Large intestine (tissue), 3 donors: ENCODE data around the gene AUH. TPM values are rescaled to one million over a fixed set of nuclear protein-coding genes. Genes with fewer than 3 reads are reported as not detected.

Source experiments
- DNase-seq, 2 donors: peaks; one replicate each; pipeline versions ENCODE4 v3.0.0 to v3.0.0-alpha.2; 2013
- H3K27ac ChIP-seq: one replicate; pipeline ENCODE4 v1.5.1; 2013; ENCODE audit warnings: low read length
- H3K27me3 ChIP-seq: 2 replicates; pipeline ENCODE4 v1.6.1; 2013; ENCODE audit warnings: low read length; ENCODE audit not compliant: control insufficient read depth, insufficient read depth
- H3K36me3 ChIP-seq: 2 replicates; pipeline ENCODE4 v1.6.1; 2013; ENCODE audit warnings: low read length; ENCODE audit not compliant: control insufficient read depth, insufficient read depth
- H3K4me1 ChIP-seq: one replicate; pipeline ENCODE4 v1.6.1; 2013; ENCODE audit warnings: low read length; ENCODE audit not compliant: control insufficient read depth, insufficient read depth
- H3K4me3 ChIP-seq: one replicate; pipeline ENCODE4 v1.5.1; 2013; ENCODE audit warnings: low read length
- H3K9me3 ChIP-seq: one replicate; pipeline ENCODE4 v1.6.1; 2013; ENCODE audit warnings: mild to moderate bottlenecking, low read depth, low read length, moderate library complexity; ENCODE audit not compliant: control insufficient read depth
- whole genome bisulfite sequencing: methylation state at CpG from one replicate; pipeline ENCODE4 v1.1.5; 2013; ENCODE audit warnings: low lambda C conversion rate; ENCODE audit not compliant: insufficient coverage; 5-methylcytosine and 5-hydroxymethylcytosine counted together
- polyA plus RNA-seq: library from polyadenylated mRNA; unstranded; fragments of 120-200 nt; gene quantifications from one replicate; pipeline ENCODE4 v1.2.1, GENCODE V29; 2013

Gene AUH
- polyA plus RNA-seq, 1 donor, result 29.6 TPM

DNA sequence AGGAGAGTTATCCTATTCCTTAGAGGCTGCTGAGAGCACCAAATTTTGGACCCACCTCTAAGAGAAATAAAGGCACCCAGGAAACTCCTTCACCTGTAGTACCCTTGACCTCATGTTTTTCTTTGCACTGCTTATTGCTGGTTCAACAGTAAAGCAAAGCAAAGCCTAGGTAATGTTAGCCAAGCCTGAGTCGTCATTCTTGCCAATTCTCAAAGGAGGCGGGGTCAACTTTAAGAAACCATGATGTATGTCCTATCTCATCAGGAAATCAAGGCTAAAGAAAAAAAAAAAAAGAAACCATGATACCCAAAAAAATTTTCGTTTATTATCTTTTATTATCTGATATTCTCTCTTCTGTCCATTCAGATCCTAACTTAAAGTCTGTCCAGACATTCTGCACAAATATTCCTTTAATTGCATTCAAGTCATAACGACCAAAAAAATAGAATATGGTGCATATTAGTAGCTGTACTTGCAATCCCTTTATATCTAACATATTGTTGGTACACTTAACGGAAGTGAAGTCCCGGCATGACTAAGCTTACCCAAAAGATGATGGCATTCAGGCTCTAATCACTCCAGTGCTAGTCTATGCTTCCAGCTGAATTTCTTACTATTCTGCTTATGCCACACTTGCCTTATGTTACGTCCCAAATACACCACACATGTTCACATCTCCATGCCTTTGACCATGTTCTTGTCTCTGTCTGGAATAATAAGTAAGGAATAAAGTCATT lies 1.8 kb downstream of the AUH start:
- peak overlapping the region; percentile 81 for H3K4me3 ChIP-seq
- H3K4me1 ChIP-seq, result peaks cover 8% of the 10 kb centered on the region
- DNase-seq, result peak in 1 of 2 donors; percentile 13
- WGBS, result 71% methylated on average over 1 of the region's 7 CpGs
- no peaks in the 10 kb centered on the region for H3K27me3 ChIP-seq
- H3K27ac ChIP-seq, result peak overlapping the region; percentile 74
- no peaks in the 10 kb centered on the region for H3K9me3 ChIP-seq
- H3K36me3 ChIP-seq, result peaks cover 5% of the 10 kb centered on the region

GRCh38 chr9:91359083-91359482 lies 2.6 kb downstream of the AUH start:
- no peak overlapping the region for H3K27ac ChIP-seq
- DNase-seq, result no peak
- H3K4me1 ChIP-seq, result peaks cover 8% of the 10 kb centered on the region
- peaks cover 5% of the 10 kb centered on the region for H3K36me3 ChIP-seq
- WGBS, result 90% methylated on average over 1 of the region's 2 CpGs
- no peaks in the 10 kb centered on the region for H3K9me3 ChIP-seq
- H3K4me3 ChIP-seq, result no peak overlapping the region
- H3K27me3 ChIP-seq, result no peaks in the 10 kb centered on the region

DNA sequence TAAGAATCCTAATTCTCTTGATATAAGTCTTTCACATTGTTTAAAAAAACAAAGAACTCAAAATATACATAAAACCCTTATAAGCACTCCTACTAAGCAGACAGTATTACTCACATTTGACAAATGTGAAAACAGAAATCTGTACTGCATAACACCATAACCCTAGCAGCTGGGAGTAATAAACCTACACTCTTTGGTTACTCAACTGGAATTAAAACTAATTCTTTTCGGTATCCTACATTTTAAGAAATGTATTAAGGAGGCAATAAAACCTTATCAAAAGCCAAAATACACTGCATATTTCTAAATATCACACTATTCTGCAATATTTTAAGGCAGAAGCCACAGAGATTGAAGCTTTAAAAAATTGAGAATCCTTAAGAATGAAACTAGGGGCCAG lies 6.8 kb downstream of the AUH start:
- no peak for DNase-seq
- peaks cover 16% of the 10 kb centered on the region for H3K36me3 ChIP-seq

DNA sequence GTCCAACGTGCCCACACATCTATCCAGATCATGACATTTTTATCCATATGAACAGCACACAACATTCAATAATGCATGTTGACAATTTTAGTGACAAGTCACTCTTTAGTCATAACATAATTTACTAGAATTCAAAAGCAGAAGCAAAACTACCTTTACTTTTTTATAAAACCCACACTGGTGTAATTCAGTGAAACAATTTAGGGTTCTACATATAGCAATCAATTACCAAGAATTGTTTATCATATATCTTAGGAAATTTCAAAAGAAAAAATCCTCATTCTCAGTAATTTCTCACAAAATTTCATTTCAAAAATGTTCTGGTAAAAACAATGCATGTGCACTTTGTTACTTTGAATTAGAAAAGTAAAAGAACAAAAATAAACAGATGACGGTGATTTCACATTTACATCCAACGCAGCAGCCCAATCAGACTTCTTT lies 12.6 kb downstream of the AUH start:
- WGBS, result 100% methylated on average over 2 of the region's 3 CpGs
- Histone ChIP-seq H3K4me1 (no peaks in the 10 kb centered on the region), H3K27ac (no peak overlapping the region), H3K36me3 (peaks cover 17% of the 10 kb centered on the region), H3K4me3 (no peak overlapping the region), H3K27me3 (no peaks in the 10 kb centered on the region), H3K9me3 (no peaks in the 10 kb centered on the region)
- DNase-seq, result no peak

More for the DNA sequence above, 6.8 kb downstream of the AUH start:
- Histone ChIP-seq H3K9me3 (no peaks in the 10 kb centered on the region), H3K27me3 (no peaks in the 10 kb centered on the region), H3K4me1 (peaks cover 4% of the 10 kb centered on the region), H3K4me3 (no peak overlapping the region), H3K27ac (no peak overlapping the region)
- WGBS, result no CpG with 5 or more reads among the region's 1 CpG

GRCh38 chr9:91348191-91348807 lies 13.4 kb downstream of the AUH start:
- Histone ChIP-seq H3K4me3 (no peak overlapping the region), H3K9me3 (no peaks in the 10 kb centered on the region), H3K4me1 (no peaks in the 10 kb centered on the region), H3K27me3 (no peaks in the 10 kb centered on the region), H3K36me3 (peaks cover 17% of the 10 kb centered on the region), H3K27ac (no peak overlapping the region)
- no peak for DNase-seq
- WGBS, result 92% methylated on average over 2 of the region's 6 CpGs

DNA sequence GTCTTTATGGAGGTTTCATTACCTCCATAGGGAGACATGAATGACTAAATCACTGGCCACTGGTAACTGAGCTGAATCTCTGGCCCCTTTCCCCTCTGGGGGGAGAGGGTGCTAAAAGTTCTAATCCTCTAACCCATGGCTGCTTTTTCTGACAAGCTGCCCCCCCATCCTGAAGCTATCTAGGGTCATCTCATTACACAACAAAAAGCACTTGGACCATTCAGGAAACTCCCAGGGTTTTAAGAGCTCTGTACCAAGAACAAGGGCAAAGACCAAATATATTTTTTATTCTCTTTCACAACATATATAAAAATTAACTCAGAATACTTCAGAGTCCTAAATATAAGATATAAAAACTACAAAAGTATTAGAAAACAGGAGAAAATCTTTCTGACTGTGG lies 14.3 kb downstream of the AUH start:
- Histone ChIP-seq H3K27ac (no peak overlapping the region), H3K36me3 (peaks cover 21% of the 10 kb centered on the region), H3K4me1 (no peaks in the 10 kb centered on the region), H3K9me3 (no peaks in the 10 kb centered on the region), H3K27me3 (no peaks in the 10 kb centered on the region), H3K4me3 (no peak overlapping the region)
- DNase-seq, result no peak

- DNase-seq, result no peak
- peaks cover 24% of the 10 kb centered on the region for H3K36me3 ChIP-seq
- no CpG with 5 or more reads among the region's 1 CpG for WGBS
Observed at GRCh38 chr9:91346644-91347043, 15.1 kb downstream of the AUH start.

GRCh38 chr9:91345978-91346377 lies 15.7 kb downstream of the AUH start:
- WGBS, result 100% methylated on average over 2 of the region's 4 CpGs
- Histone ChIP-seq H3K4me1 (no peaks in the 10 kb centered on the region), H3K27ac (no peak overlapping the region), H3K36me3 (peaks cover 23% of the 10 kb centered on the region), H3K9me3 (no peaks in the 10 kb centered on the region), H3K27me3 (no peaks in the 10 kb centered on the region), H3K4me3 (no peak overlapping the region)
- no peak for DNase-seq

More at GRCh38 chr9:91346644-91347043, 15.1 kb downstream of the AUH start:
- no peak overlapping the region for H3K27ac ChIP-seq
- H3K9me3 ChIP-seq, result no peaks in the 10 kb centered on the region
- H3K4me3 ChIP-seq, result no peak overlapping the region
- no peaks in the 10 kb centered on the region for H3K4me1 ChIP-seq
- H3K27me3 ChIP-seq, result no peaks in the 10 kb centered on the region

- DNase-seq, result peak in 1 of 2 donors; percentile 32
- no peak overlapping the region for H3K27ac ChIP-seq
- WGBS, result no CpG with 5 or more reads among the region's 3 CpGs
Observed at GRCh38 chr9:91342575-91342974, 19.1 kb downstream of the AUH start.

DNA sequence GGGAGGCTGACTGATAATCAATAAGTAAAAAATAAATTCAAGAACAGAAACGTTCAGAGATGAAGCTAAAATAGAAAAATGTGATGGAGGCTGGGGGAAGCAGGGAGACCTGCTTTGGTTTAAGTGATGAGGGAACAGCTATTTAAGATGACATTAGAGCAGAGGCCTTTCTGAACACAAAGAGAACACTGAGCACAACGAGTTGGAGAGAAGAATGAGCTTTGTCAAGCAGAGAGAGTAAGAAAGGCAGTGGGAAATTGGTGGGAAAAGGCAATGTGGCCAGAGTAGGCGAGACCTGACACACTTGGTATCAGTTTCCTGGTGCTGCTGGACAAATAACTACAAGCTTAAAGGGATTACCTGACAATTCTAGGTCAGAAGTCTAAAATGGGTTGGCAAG lies 20.0 kb downstream of the AUH start:
- DNase-seq, result no peak
- no peak overlapping the region for H3K4me3 ChIP-seq
- WGBS, result 100% methylated on average over 1 of the region's 3 CpGs
- no peaks in the 10 kb centered on the region for H3K27me3 ChIP-seq
- no peaks in the 10 kb centered on the region for H3K9me3 ChIP-seq
- no peaks in the 10 kb centered on the region for H3K4me1 ChIP-seq
- H3K27ac ChIP-seq, result no peak overlapping the region
- H3K36me3 ChIP-seq, result peaks cover 32% of the 10 kb centered on the region

More at GRCh38 chr9:91342575-91342974, 19.1 kb downstream of the AUH start:
- Histone ChIP-seq H3K9me3 (no peaks in the 10 kb centered on the region), H3K4me1 (no peaks in the 10 kb centered on the region), H3K36me3 (peaks cover 29% of the 10 kb centered on the region), H3K4me3 (no peak overlapping the region), H3K27me3 (no peaks in the 10 kb centered on the region)
